Heart right ventricle (tissue), 16 donors: ENCODE measurements around the gene EDDM13. TPM values are rescaled to one million over a fixed set of nuclear protein-coding genes. Genes with fewer than 3 reads are reported as not detected.
A peak's percentile ranks its signal among the peaks of the same experiment; 100 is the strongest.

ENCODE experiments used
- ATAC-seq, 8 donors: fragments of 200-7000 bp; cut with Tn5 transposase; one replicate each; pipeline ENCODE4 v1.9.1; 2020; ENCODE audit warnings: mild to moderate bottlenecking in 8 of 8, moderate library complexity in 8 of 8, moderate number of reproducible peaks in 1 of 8
- DNase-seq, 2 donors: peaks; one replicate each; pipeline ENCODE4 v3.0.0-alpha.2; 2020
- H3K27ac ChIP-seq, 10 donors: fragments of 200-600 bp; sonication (generic) in 2 of 10; one replicate each; pipeline versions ENCODE4 v1.5.0 to v1.8.0; 2020 to 2022; ENCODE audit warnings: mild to moderate bottlenecking in 3 of 10
- H3K27me3 ChIP-seq, 7 donors: fragments of 200-600 bp; one replicate each; pipeline ENCODE4 v1.8.0; 2021 to 2022; ENCODE audit warnings: mild to moderate bottlenecking in 2 of 7
- H3K36me3 ChIP-seq, 9 donors: fragments of 200-600 bp; sonication (generic) in 1 of 9; one replicate each; pipeline versions ENCODE4 v1.5.0 to v1.8.0; 2020 to 2022; ENCODE audit warnings: mild to moderate bottlenecking in 2 of 9
- H3K4me1 ChIP-seq, 9 donors: fragments of 200-600 bp; sonication (generic) in 1 of 9; one replicate each; pipeline versions ENCODE4 v1.5.0 to v1.8.0; 2020 to 2022; ENCODE audit warnings: mild to moderate bottlenecking in 4 of 9
- H3K4me3 ChIP-seq, 10 donors: fragments of 200-600 bp; sonication (generic) in 2 of 10; one replicate each; pipeline versions ENCODE4 v1.5.0 to v1.8.0; 2020 to 2022; ENCODE audit warnings: mild to moderate bottlenecking in 7 of 10, moderate library complexity in 2 of 10
- H3K9me3 ChIP-seq, 11 donors: fragments of 200-600 bp in 10 of 11; sonication (generic) in 2 of 11; one replicate each; pipeline versions ENCODE4 v1.5.0 to v1.8.0; 2013 to 2022; ENCODE audit warnings: mild to moderate bottlenecking in 2 of 11, control low read depth in 1 of 11, moderate library complexity in 1 of 11
- CTCF ChIP-seq, 9 donors: fragments of 200-600 bp; sonication (generic) in 2 of 9; IDR thresholded peaks; one replicate each; pipeline versions ENCODE4 v1.5.0 to v1.8.0; 2021 to 2022; ENCODE audit warnings: antibody characterized with exemption in 9 of 9, mild to moderate bottlenecking in 5 of 9, moderate library complexity in 1 of 9
- WGBS, 2 donors: extraction: QIAGEN DNeasy Blood & Tissue Kit; methylation state at CpG; one replicate each; pipeline ENCODE4 v1.1.7; 2013; ENCODE audit warnings: inconsistent platforms in 1 of 2; 5-methylcytosine and 5-hydroxymethylcytosine counted together
- intact Hi-C, 10 donors: fragments of 100-400 bp; cut with DNase I; formaldehyde crosslinking; loops; one replicate each; pipeline versions ENCODE4 v1.11.1 to v1.14.2; 2022
- polyA plus RNA-seq, 2 donors: library from polyadenylated mRNA; stranded (reverse); fragments of 200-250 nt; gene quantifications; one replicate each; pipeline ENCODE4 v1.2.3, GENCODE V29; 2013
- total RNA-seq, 10 donors: library from RNA; stranded (reverse); fragmentation: NEBNext Ultra II Directional in 3 of 10; extraction: Animal tissue kit (Norgen Biotek cat#: 25700) in 3 of 10; gene quantifications; one replicate each; pipeline versions ENCODE4 v1.2.1 to v1.2.4, GENCODE V29; 2021 to 2023
- donor health status: Arrhythmogenic right ventricular cardiomyopathy.
- donor health status: ischemic (EF 13 %, LVEDD 7.1; RV severe dilation, severe dysfunction).
- donor health status: healthy with polysubstance abuse.
- donor health status: DM: no; HTN: yes; CAD: no.
- donor health status: DM: no; HTN: no; CAD: no.
- donor health status: ischemic (EF 25% LVEDD 6.9; RV normal size, moderate dysfunction).
- donor health status: ischemic (EF 25% LVEDD 5.7; RV mildly dilated, moderate dysfunction).
- donor health status: healthy.
- donor health status: DM: yes; HTN: yes; CAD: no.
- donor health status: Ischemic cardiomyopathy.
- donor health status: ischemic (EF 35%, LVEDD 5.7; RV mildly dilated, moderate dysfunction).
- donor health status: nonischemic (EF 11% LVEDD 7.7; RV severe dilation, severe dysfunction).
- donor health status: DM: yes; HTN: yes; CAD: no.
- donor health status: PGD.
- donor health status: ischemic (EF 29% LVEDD 5.4; RV normal size, mild dysfunction).
- donor health status: nonischemic (EF 23%, LVEDD 6.1; RV moderate dilation, normal function).

EDDM13 gene
- total and polyA plus RNA-seq, 12 donors = 0.39 to 0.87 (median 0.56) TPM; not detected in 8

GRCh38 chr19:56347163-56347778 is 74.7 kb downstream of the EDDM13 start:
- intact Hi-C loops = loop anchor here in 3 of 10 donors (5.0 to 10.0 kb wide), 3 partner anchors 95 to 270 kb away; partner anchors contain the start of gene GALP (in 1 of the 3)
- H3K36me3 ChIP-seq = no peaks in the 10 kb centered on the region
- WGBS, 2 donors = 55 to 59% methylated on average over 7 of the region's 7 CpGs
- H3K4me3 ChIP-seq = no peak overlapping the region
- peaks cover 0 to 7% (median 0%) of the 10 kb centered on the region in 11 donors for H3K9me3 ChIP-seq
- no peak for ATAC-seq
- no peaks in the 10 kb centered on the region for H3K27me3 ChIP-seq
- no peak for DNase-seq
- H3K4me1 ChIP-seq = no peaks in the 10 kb centered on the region
- no peak overlapping the region for H3K27ac ChIP-seq
- TF ChIP-seq CTCF (IDR thresholded peaks at IDR 0.05) = no peak

GRCh38 chr19:56348289-56348877 is 75.8 kb downstream of the EDDM13 start:
- Histone ChIP-seq H3K4me1 (no peaks in the 10 kb centered on the region), H3K27me3 (no peaks in the 10 kb centered on the region), H3K9me3 (peaks cover 0 to 1% (median 0%) of the 10 kb centered on the region in 11 donors), H3K27ac (no peak overlapping the region), H3K4me3 (no peak overlapping the region), H3K36me3 (no peaks in the 10 kb centered on the region)
- intact Hi-C loops = loop anchor here in 3 of 10 donors (5.0 to 10.0 kb wide), 3 partner anchors 96 to 271 kb away; partner anchors contain the start of gene GALP (in 1 of the 3)
- ATAC-seq (no peak), DNase-seq (no peak)
- TF ChIP-seq CTCF (IDR thresholded peaks at IDR 0.05) = peak in 6 of 9 donors; percentile 5 to 40 (median 18)
- 66 to 70% methylated on average over 5 of the region's 5 CpGs for WGBS, 2 donors

GRCh38 chr19:56350416-56351045 is 78.0 kb downstream of the EDDM13 start:
- TF ChIP-seq CTCF (IDR thresholded peaks at IDR 0.05) = peak; percentile 80 to 95 (median 89)
- WGBS, 2 donors = 18 to 20% methylated on average over 8 of the region's 8 CpGs
- ATAC-seq = peak in 1 of 8 donors; percentile 56
- peak in 1 of 2 donors; percentile 54 for DNase-seq
- H3K27me3 ChIP-seq = no peaks in the 10 kb centered on the region
- H3K9me3 ChIP-seq = no peaks in the 10 kb centered on the region
- no peaks in the 10 kb centered on the region for H3K36me3 ChIP-seq
- H3K4me3 ChIP-seq = no peak overlapping the region
- H3K27ac ChIP-seq = no peak overlapping the region
- no peaks in the 10 kb centered on the region for H3K4me1 ChIP-seq
- intact Hi-C loops = loop anchor here in 7 of 10 donors (2.0 to 10.0 kb wide), 6 partner anchors 98 to 283 kb away; partner anchors contain the start of gene GALP (in 1 of the 7)

GRCh38 chr19:56351208-56351607 is 78.7 kb downstream of the EDDM13 start:
- intact Hi-C loops = loop anchor here in 7 of 10 donors (2.0 to 10.0 kb wide), 6 partner anchors 98 to 284 kb away; partner anchors contain the start of gene GALP (in 1 of the 7)
- no peaks in the 10 kb centered on the region for H3K9me3 ChIP-seq
- DNase-seq (no peak), ATAC-seq (no peak)
- H3K27ac ChIP-seq = no peak overlapping the region
- H3K4me1 ChIP-seq = no peaks in the 10 kb centered on the region
- 78 to 81% methylated on average over 6 of the region's 6 CpGs for WGBS, 2 donors
- no peak for TF ChIP-seq CTCF (IDR thresholded peaks at IDR 0.05)
- H3K27me3 ChIP-seq = no peaks in the 10 kb centered on the region
- no peak overlapping the region for H3K4me3 ChIP-seq
- H3K36me3 ChIP-seq = no peaks in the 10 kb centered on the region
